ENCODE data around the gene DNAJB8. TPM values are rescaled to one million over a fixed set of nuclear protein-coding genes. Genes with fewer than 3 reads are reported as not detected.

The DNAJB8 gene
- total RNA-seq, 1 experiment from 2014 or later: not detected

DNA sequence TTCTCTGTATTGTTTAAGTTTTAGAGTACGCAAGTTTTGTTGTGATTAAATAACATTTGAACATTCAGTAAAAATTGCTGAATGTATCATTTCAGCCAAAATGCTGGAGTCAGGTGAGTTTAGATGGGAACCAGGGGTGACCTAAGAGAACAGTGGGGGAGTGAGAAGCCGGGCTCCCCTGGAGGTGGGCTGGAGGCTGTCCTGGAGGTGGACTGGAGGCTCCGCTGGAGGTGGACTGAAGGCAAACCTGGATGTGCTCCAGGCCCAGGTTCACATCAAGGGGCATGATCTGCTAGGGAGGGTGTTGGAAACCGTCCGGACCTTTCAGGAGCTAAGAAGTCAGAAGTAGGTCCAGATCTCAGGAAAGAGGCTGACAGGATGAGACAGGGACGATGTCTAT is 23.7 kb downstream of the DNAJB8 start:
- TF ChIP-seq, protein P1, sequence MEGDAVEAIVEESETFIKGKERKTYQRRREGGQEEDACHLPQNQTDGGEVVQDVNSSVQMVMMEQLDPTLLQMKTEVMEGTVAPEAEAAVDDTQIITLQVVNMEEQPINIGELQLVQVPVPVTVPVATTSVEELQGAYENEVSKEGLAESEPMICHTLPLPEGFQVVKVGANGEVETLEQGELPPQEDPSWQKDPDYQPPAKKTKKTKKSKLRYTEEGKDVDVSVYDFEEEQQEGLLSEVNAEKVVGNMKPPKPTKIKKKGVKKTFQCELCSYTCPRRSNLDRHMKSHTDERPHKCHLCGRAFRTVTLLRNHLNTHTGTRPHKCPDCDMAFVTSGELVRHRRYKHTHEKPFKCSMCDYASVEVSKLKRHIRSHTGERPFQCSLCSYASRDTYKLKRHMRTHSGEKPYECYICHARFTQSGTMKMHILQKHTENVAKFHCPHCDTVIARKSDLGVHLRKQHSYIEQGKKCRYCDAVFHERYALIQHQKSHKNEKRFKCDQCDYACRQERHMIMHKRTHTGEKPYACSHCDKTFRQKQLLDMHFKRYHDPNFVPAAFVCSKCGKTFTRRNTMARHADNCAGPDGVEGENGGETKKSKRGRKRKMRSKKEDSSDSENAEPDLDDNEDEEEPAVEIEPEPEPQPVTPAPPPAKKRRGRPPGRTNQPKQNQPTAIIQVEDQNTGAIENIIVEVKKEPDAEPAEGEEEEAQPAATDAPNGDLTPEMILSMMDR (conservative IDR thresholded peaks at IDR 0.05; ENCODE audit: low read depth, low read length): no peak
- TF ChIP-seq EZH2phosphoT487 (IDR thresholded peaks at IDR 0.05; ENCODE audit: borderline replicate concordance, low read length) (no peak), EZH2 (IDR thresholded peaks at IDR 0.05; ENCODE audit: low read length, unreplicated experiment) (no peak)
- Histone ChIP-seq H3K79me2 (ENCODE audit: low read length) (no peaks in the 10 kb centered on the region), H2AFZ (ENCODE audit: low read length) (no peak overlapping the region), H3K4me1 (ENCODE audit: insufficient read depth, low read length) (no peaks in the 10 kb centered on the region; the same call in 1 of the 2 replicates), H3K9me2 (replicated peaks; ENCODE audit: low read length) (no peaks in the 10 kb centered on the region), H3K9ac (ENCODE audit: low read length) (no peak overlapping the region), H3K9me3 (ENCODE audit: low read length) (no peaks in the 10 kb centered on the region), H4K20me1 (ENCODE audit: low read length) (no peaks in the 10 kb centered on the region), H3F3A (ENCODE audit: low read length, unreplicated experiment) (no peaks in the 10 kb centered on the region), H3K4me3 (ENCODE audit: low read length) (no peak overlapping the region), H3K27ac (ENCODE audit: low read length) (no peak overlapping the region), H3K36me3 (ENCODE audit: low read depth, low read length) (no peaks in the 10 kb centered on the region), H3K27me3 (ENCODE audit: low read length) (no peaks in the 10 kb centered on the region), H3K4me2 (ENCODE audit: low read length) (no peak overlapping the region)
- intact Hi-C loops (cut with micrococcal nuclease): no loop called here
- ChIA-PET CTCF (no interaction called here), POLR2A (ENCODE audit: unreplicated experiment) (no interaction called here)
- no TSS peak for BruUV-seq (replicated peaks)
- ATAC-seq (no peak), DNase-seq (no peak)

DNA sequence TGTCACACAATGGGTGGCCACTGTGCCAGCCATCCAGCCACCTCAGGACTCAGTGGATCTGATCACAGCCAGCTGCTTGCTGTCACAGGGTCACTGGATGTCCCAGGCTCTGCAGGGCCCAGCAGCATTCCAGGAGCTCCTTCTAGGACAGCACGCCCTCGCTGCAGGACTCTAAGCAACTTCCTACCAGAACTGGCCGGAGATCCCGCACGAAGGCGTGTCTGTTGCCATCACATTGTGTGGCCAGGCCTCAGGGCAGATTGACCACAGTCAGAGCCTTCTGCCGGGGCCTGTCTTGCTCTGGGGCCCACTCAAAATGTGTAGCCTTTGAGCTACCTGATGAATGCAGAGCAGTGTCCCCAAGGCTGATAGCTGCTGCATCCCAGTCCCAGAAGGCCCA is 24.6 kb downstream of the DNAJB8 start:
- Histone ChIP-seq H2AFZ (ENCODE audit: low read length) (no peak overlapping the region), H3K4me2 (ENCODE audit: low read length) (no peak overlapping the region), H3K36me3 (ENCODE audit: low read depth, low read length) (no peaks in the 10 kb centered on the region), H3K9me2 (replicated peaks; ENCODE audit: low read length) (no peaks in the 10 kb centered on the region), H3K27me3 (ENCODE audit: low read length) (no peaks in the 10 kb centered on the region), H3K9ac (ENCODE audit: low read length) (no peak overlapping the region), H3F3A (ENCODE audit: low read length, unreplicated experiment) (no peaks in the 10 kb centered on the region), H3K4me1 (ENCODE audit: insufficient read depth, low read length) (no peaks in the 10 kb centered on the region; the same call in 1 of the 2 replicates), H3K79me2 (ENCODE audit: low read length) (no peaks in the 10 kb centered on the region), H4K20me1 (ENCODE audit: low read length) (no peaks in the 10 kb centered on the region), H3K27ac (ENCODE audit: low read length) (no peak overlapping the region), H3K4me3 (ENCODE audit: low read length) (no peak overlapping the region), H3K9me3 (ENCODE audit: low read length) (no peaks in the 10 kb centered on the region)
- TF ChIP-seq EZH2 (IDR thresholded peaks at IDR 0.05; ENCODE audit: low read length, unreplicated experiment) (no peak), EZH2phosphoT487 (IDR thresholded peaks at IDR 0.05; ENCODE audit: borderline replicate concordance, low read length) (no peak)
- TF ChIP-seq, protein P1 (conservative IDR thresholded peaks at IDR 0.05; ENCODE audit: low read depth, low read length): no peak
- ChIA-PET POLR2A (ENCODE audit: unreplicated experiment) (interaction anchor here (0.6 kb wide), 1 partner anchor 9 kb away, joined by 3 read pairs; no protein-coding TSS in a partner anchor), CTCF (interaction anchor here (0.6 kb wide), 1 partner anchor 61 kb away, joined by 3 read pairs; no protein-coding TSS in a partner anchor)
- no peak for ATAC-seq
- no TSS peak for BruUV-seq (replicated peaks)
- intact Hi-C loops (cut with micrococcal nuclease): no loop called here
- no peak for DNase-seq

DNA sequence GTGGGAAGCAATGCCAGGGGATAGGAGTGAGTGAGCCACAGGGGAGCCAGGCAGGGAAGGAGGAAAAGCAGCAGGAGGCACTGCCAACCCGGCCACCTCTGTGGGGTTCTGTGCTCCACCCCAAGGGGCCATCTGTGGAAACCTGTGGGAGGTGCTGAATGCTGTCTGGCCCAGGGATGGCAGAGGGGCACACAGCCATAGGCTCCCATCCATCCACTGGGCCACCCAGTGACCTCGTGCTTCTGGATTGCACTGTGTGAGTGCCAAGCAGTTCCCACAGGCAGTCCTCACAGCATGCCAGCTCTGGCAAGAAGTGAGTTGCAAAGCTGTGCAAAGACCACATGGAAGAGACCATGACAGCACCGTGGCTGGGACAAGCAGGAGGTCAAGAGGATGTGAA is 27.5 kb downstream of the DNAJB8 start:
- Histone ChIP-seq H3F3A (ENCODE audit: low read length, unreplicated experiment) (no peaks in the 10 kb centered on the region), H3K36me3 (ENCODE audit: low read depth, low read length) (no peaks in the 10 kb centered on the region), H3K4me1 (ENCODE audit: insufficient read depth, low read length) (peaks cover 22% of the 10 kb centered on the region), H3K9me3 (ENCODE audit: low read length) (no peaks in the 10 kb centered on the region), H4K20me1 (ENCODE audit: low read length) (no peaks in the 10 kb centered on the region), H3K27me3 (ENCODE audit: low read length) (no peaks in the 10 kb centered on the region), H3K9ac (ENCODE audit: low read length) (no peak overlapping the region), H3K79me2 (ENCODE audit: low read length) (no peaks in the 10 kb centered on the region), H2AFZ (ENCODE audit: low read length) (no peak overlapping the region), H3K9me2 (replicated peaks; ENCODE audit: low read length) (no peaks in the 10 kb centered on the region), H3K4me3 (ENCODE audit: low read length) (no peak overlapping the region), H3K4me2 (ENCODE audit: low read length) (no peak overlapping the region), H3K27ac (ENCODE audit: low read length) (no peak overlapping the region)
- no TSS peak for BruUV-seq (replicated peaks)
- DNase-seq: no peak
- ChIA-PET POLR2A (ENCODE audit: unreplicated experiment) (no interaction called here), CTCF (no interaction called here)
- no peak for ATAC-seq
- TF ChIP-seq EZH2 (IDR thresholded peaks at IDR 0.05; ENCODE audit: low read length, unreplicated experiment): no peak
- TF ChIP-seq EZH2phosphoT487 (IDR thresholded peaks at IDR 0.05; ENCODE audit: borderline replicate concordance, low read length): no peak
- TF ChIP-seq, protein P1 (conservative IDR thresholded peaks at IDR 0.05; ENCODE audit: low read depth, low read length): no peak
- intact Hi-C loops (cut with micrococcal nuclease): no loop called here

Measured in PC-3 (cell line).